GM19455 (cell line): ENCODE results near the gene CSPG4.
A peak's percentile ranks its signal among the peaks of the same experiment; 100 is the strongest.
"Not testable (repeated sequence)": the region's sequence is repeated elsewhere in the genome, so short reads cannot be mapped to it uniquely, and the experiment has no call there.

Experiments used
- ATAC-seq: cut with Tn5 transposase; IDR thresholded peaks from one replicate; pipeline ENCODE4 v1.9.1; 2021; ENCODE audit not compliant: unreplicated experiment

The CSPG4 gene

GRCh38 chr15:75742346-75742745 lies 29.7 kb upstream of the CSPG4 start:
- ATAC-seq = not testable (repeated sequence)

GRCh38 chr15:75739791-75740190 lies 27.1 kb upstream of the CSPG4 start:
- ATAC-seq = no peak

GRCh38 chr15:75738647-75739325 lies 26.1 kb upstream of the CSPG4 start:
- peak; percentile 97 for ATAC-seq

- peak; percentile 16 for ATAC-seq
Observed at GRCh38 chr15:75738014-75738646, 25.5 kb upstream of the CSPG4 start.

- not testable (repeated sequence) for ATAC-seq
Observed at GRCh38 chr15:75737116-75738013, 24.7 kb upstream of the CSPG4 start.

GRCh38 chr15:75736256-75736655 lies 23.6 kb upstream of the CSPG4 start:
- ATAC-seq = no peak

GRCh38 chr15:75734861-75735760 lies 22.5 kb upstream of the CSPG4 start:
- ATAC-seq = not testable (repeated sequence)

GRCh38 chr15:75733761-75734651 lies 21.4 kb upstream of the CSPG4 start:
- ATAC-seq = no peak

- no peak for ATAC-seq
Observed at GRCh38 chr15:75732809-75733451, 20.3 kb upstream of the CSPG4 start.

- no peak for ATAC-seq
Observed at GRCh38 chr15:75732177-75732808, 19.6 kb upstream of the CSPG4 start.

GRCh38 chr15:75731248-75732151 lies 18.9 kb upstream of the CSPG4 start:
- no peak for ATAC-seq

GRCh38 chr15:75730376-75731247 lies 18.0 kb upstream of the CSPG4 start:
- not testable (repeated sequence) for ATAC-seq

GRCh38 chr15:75729326-75730069 lies 16.9 kb upstream of the CSPG4 start:
- ATAC-seq = no peak

- ATAC-seq = no peak
Observed at GRCh38 chr15:75727851-75728715, 15.4 kb upstream of the CSPG4 start.

GRCh38 chr15:75727031-75727531 lies 14.4 kb upstream of the CSPG4 start:
- ATAC-seq = no peak
